GM12865 (cell line): ENCODE measurements around the gene IFNA1.

ENCODE experiments used
- DNase-seq: peaks from one replicate; pipeline ENCODE4 v3.0.0; 2010; ENCODE audit warnings: low read depth
- H3K4me3 ChIP-seq: 2 replicates; pipeline ENCODE4 v1.5.1; 2011; ENCODE audit warnings: mild to moderate bottlenecking, low read depth, low read length, control low read depth
- CTCF ChIP-seq: IDR thresholded peaks from 2 replicates; pipeline ENCODE4 v1.5.1; 2011; ENCODE audit warnings: low read length, control low read depth, low read depth, inconsistent platforms; ENCODE audit not compliant: insufficient read depth; ENCODE audit errors: missing control alignments

Gene IFNA1

GRCh38 chr9:21404146-21404545 is 36.1 kb upstream of the IFNA1 start:
- no peak overlapping the region for H3K4me3 ChIP-seq
- no peak for TF ChIP-seq CTCF
- DNase-seq: no peak

- TF ChIP-seq CTCF: no peak
- no peak within 1 kb of the TSS for H3K4me3 ChIP-seq
- DNase-seq: no peak
Observed at GRCh38 chr9:21408817-21409216, 31.4 kb upstream of the IFNA1 start, which contains the start of gene IFNA8. Gene IFNA8, plus strand, starts transcription at chr9:21409117. Its CDS starts 60 bp downstream, at chr9:21409177.

GRCh38 chr9:21412107-21412506 is 28.1 kb upstream of the IFNA1 start:
- H3K4me3 ChIP-seq: no peak overlapping the region
- TF ChIP-seq CTCF: no peak
- peak; percentile 17 for DNase-seq

- no peak for DNase-seq
- no peak for TF ChIP-seq CTCF
- no peak overlapping the region for H3K4me3 ChIP-seq
Observed at GRCh38 chr9:21413151-21413550, 27.1 kb upstream of the IFNA1 start.

GRCh38 chr9:21413624-21414023 is 26.6 kb upstream of the IFNA1 start:
- H3K4me3 ChIP-seq: no peak overlapping the region
- TF ChIP-seq CTCF: peak; percentile 52
- DNase-seq: peak; percentile 18

GRCh38 chr9:21414220-21414940 is 25.9 kb upstream of the IFNA1 start:
- DNase-seq: no peak
- no peak for TF ChIP-seq CTCF
- H3K4me3 ChIP-seq: no peak overlapping the region
